Measurements from ENCODE around the gene KHSRP. TPM values are rescaled to one million over a fixed set of nuclear protein-coding genes. Genes with fewer than 3 reads are reported as not detected.

KHSRP gene
- total and polyA plus RNA-seq, 2 of the 13 experiments (the other 11 are each of a cell fraction or from before 2014, with no cell fraction given): 72.1 to 129 TPM

DNA sequence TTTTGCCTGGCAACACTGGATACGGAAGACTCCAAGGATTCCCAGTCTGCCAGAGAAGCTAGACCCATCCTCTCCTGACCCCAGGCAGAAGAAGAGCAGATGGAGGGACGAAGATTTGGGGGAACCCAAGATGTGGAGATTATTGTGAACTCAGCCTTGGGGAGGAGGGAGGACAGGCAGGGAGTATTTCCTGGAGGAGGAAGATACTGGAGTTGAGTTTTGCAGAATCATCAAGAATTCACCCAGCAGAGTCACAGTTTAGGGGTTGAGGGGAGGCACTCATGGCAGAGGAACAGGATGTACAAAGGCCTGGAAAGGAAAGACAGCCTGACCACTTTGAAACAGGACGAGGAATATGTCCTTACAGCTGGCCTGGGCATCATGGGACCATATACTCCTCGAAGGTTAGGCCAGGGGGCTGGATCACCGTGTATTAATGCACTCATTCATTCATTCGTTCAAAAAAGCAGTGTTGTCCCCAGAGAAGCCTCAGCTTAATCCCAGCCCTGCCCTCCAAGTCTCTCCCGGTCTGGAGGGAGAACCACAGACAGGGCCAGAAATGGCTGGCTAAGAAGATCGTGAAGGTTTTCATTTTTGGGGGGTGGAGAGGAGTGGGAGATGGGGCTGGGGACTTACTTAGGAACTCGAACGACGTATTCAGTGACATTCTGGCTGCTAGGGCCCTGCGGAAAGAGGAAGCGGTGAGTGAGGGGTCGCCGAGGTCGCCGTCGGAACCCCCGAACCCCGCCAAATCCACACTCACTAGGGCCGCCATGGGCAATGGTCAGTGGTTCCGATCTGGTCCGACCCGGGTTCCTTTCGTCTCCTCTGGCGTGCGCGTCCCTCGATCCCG is 32.2 kb downstream of the KHSRP start (continued):
- TF ChIP-seq, protein P1, sequence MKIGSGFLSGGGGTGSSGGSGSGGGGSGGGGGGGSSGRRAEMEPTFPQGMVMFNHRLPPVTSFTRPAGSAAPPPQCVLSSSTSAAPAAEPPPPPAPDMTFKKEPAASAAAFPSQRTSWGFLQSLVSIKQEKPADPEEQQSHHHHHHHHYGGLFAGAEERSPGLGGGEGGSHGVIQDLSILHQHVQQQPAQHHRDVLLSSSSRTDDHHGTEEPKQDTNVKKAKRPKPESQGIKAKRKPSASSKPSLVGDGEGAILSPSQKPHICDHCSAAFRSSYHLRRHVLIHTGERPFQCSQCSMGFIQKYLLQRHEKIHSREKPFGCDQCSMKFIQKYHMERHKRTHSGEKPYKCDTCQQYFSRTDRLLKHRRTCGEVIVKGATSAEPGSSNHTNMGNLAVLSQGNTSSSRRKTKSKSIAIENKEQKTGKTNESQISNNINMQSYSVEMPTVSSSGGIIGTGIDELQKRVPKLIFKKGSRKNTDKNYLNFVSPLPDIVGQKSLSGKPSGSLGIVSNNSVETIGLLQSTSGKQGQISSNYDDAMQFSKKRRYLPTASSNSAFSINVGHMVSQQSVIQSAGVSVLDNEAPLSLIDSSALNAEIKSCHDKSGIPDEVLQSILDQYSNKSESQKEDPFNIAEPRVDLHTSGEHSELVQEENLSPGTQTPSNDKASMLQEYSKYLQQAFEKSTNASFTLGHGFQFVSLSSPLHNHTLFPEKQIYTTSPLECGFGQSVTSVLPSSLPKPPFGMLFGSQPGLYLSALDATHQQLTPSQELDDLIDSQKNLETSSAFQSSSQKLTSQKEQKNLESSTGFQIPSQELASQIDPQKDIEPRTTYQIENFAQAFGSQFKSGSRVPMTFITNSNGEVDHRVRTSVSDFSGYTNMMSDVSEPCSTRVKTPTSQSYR (CRISPR knock-in tag; IDR thresholded peaks at IDR 0.05; ENCODE audit: borderline replicate concordance): no peak
- TF ChIP-seq ZNF367 (CRISPR knock-in tag; IDR thresholded peaks at IDR 0.05; ENCODE audit: borderline replicate concordance) (no peak), ZNF605 (CRISPR knock-in tag; IDR thresholded peaks at IDR 0.05) (no peak), SP2 (CRISPR knock-in tag; IDR thresholded peaks at IDR 0.05) (no peak), ZBTB2 (CRISPR knock-in tag; IDR thresholded peaks at IDR 0.05; ENCODE audit: low read depth) (no peak), BHLHE40 (IDR thresholded peaks at IDR 0.05; ENCODE audit: low read length) (no peak), ERF (CRISPR knock-in tag; IDR thresholded peaks at IDR 0.05) (no peak), ZNF142 (CRISPR knock-in tag; IDR thresholded peaks at IDR 0.05) (no peak), ZNF563 (CRISPR knock-in tag; IDR thresholded peaks at IDR 0.05) (no peak), ZBTB10 (CRISPR knock-in tag; IDR thresholded peaks at IDR 0.05; ENCODE audit: borderline replicate concordance) (peak; percentile 83; the same call in 1 of the 2 replicates), RELA (CRISPR knock-in tag; IDR thresholded peaks at IDR 0.05) (no peak)
- TF ChIP-seq, protein P2, sequence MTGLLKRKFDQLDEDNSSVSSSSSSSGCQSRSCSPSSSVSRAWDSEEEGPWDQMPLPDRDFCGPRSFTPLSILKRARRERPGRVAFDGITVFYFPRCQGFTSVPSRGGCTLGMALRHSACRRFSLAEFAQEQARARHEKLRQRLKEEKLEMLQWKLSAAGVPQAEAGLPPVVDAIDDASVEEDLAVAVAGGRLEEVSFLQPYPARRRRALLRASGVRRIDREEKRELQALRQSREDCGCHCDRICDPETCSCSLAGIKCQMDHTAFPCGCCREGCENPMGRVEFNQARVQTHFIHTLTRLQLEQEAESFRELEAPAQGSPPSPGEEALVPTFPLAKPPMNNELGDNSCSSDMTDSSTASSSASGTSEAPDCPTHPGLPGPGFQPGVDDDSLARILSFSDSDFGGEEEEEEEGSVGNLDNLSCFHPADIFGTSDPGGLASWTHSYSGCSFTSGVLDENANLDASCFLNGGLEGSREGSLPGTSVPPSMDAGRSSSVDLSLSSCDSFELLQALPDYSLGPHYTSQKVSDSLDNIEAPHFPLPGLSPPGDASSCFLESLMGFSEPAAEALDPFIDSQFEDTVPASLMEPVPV (CRISPR knock-in tag; IDR thresholded peaks at IDR 0.05): no peak
